GM23248 (cell line): ENCODE data around the gene PRKAG1.

Experiments used
- EZH2 ChIP-seq: fragments of 200-600 bp; sonication (generic); IDR thresholded peaks from 2 replicates; pipeline ENCODE4 v1.6.1; 2018; ENCODE audit warnings: antibody characterized with exemption, mild to moderate bottlenecking; ENCODE audit not compliant: insufficient read depth, poor library complexity, severe bottlenecking
- EZH2phosphoT487 ChIP-seq: fragments of 200-600 bp; sonication (generic); IDR thresholded peaks from 2 replicates; pipeline ENCODE4 v1.6.1; 2018; ENCODE audit warnings: antibody characterized with exemption, moderate library complexity, mild to moderate bottlenecking, low read depth; ENCODE audit not compliant: insufficient read depth

- TF ChIP-seq EZH2phosphoT487 (no peak), EZH2 (no peak)
Observed at GRCh38 chr12:49026101-49026500, 7.5 kb upstream of the PRKAG1 start.
